Measurements from ENCODE around the gene TAX1BP3. TPM values are rescaled to one million over a fixed set of nuclear protein-coding genes. Genes with fewer than 3 reads are reported as not detected.

TAX1BP3 gene
- total and polyA plus RNA-seq, 2 of the 13 experiments (the other 11 are each of a cell fraction or from before 2014, with no cell fraction given), result 16.7 to 45.1 TPM

- TF ChIP-seq ZNF556 (CRISPR knock-in tag; IDR thresholded peaks at IDR 0.05; ENCODE audit: borderline replicate concordance), result no peak
- 0 out of 2 replicates have a peak, but pooled peaks have one; percentile 23 for TF ChIP-seq ZSCAN25 (CRISPR knock-in tag; IDR thresholded peaks at IDR 0.05)
- TF ChIP-seq, protein P1, sequence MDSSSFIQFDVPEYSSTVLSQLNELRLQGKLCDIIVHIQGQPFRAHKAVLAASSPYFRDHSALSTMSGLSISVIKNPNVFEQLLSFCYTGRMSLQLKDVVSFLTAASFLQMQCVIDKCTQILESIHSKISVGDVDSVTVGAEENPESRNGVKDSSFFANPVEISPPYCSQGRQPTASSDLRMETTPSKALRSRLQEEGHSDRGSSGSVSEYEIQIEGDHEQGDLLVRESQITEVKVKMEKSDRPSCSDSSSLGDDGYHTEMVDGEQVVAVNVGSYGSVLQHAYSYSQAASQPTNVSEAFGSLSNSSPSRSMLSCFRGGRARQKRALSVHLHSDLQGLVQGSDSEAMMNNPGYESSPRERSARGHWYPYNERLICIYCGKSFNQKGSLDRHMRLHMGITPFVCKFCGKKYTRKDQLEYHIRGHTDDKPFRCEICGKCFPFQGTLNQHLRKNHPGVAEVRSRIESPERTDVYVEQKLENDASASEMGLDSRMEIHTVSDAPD (CRISPR knock-in tag; IDR thresholded peaks at IDR 0.05), result no peak
- TF ChIP-seq KAT7 (CRISPR knock-in tag; IDR thresholded peaks at IDR 0.05; ENCODE audit: borderline replicate concordance), result peak; percentile 58; the same call in 1 of the 2 replicates
- no peak for TF ChIP-seq BCL6 (CRISPR knock-in tag; IDR thresholded peaks at IDR 0.05)
- TF ChIP-seq, protein P2, sequence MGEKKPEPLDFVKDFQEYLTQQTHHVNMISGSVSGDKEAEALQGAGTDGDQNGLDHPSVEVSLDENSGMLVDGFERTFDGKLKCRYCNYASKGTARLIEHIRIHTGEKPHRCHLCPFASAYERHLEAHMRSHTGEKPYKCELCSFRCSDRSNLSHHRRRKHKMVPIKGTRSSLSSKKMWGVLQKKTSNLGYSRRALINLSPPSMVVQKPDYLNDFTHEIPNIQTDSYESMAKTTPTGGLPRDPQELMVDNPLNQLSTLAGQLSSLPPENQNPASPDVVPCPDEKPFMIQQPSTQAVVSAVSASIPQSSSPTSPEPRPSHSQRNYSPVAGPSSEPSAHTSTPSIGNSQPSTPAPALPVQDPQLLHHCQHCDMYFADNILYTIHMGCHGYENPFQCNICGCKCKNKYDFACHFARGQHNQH (CRISPR knock-in tag; IDR thresholded peaks at IDR 0.05), result no peak; the same call in none of the 2 replicates
- TF ChIP-seq ZFYVE20 (CRISPR knock-in tag; IDR thresholded peaks at IDR 0.05; ENCODE audit: borderline replicate concordance, low read depth), result peak; percentile 61; the same call in 1 of the 2 replicates
- peak; percentile 84 for TF ChIP-seq ZNF547 (CRISPR knock-in tag; IDR thresholded peaks at IDR 0.05)
- no peak for TF ChIP-seq SRSF4 (IDR thresholded peaks at IDR 0.05; ENCODE audit: low read depth, low read length, poor library complexity, severe bottlenecking)
- no peak for TF ChIP-seq TBX2 (CRISPR knock-in tag; IDR thresholded peaks at IDR 0.05; ENCODE audit: borderline replicate concordance)
- TF ChIP-seq PAX8 (CRISPR knock-in tag; IDR thresholded peaks at IDR 0.05; ENCODE audit: borderline replicate concordance), result no peak
- no peak for TF ChIP-seq HOXA7 (CRISPR knock-in tag; IDR thresholded peaks at IDR 0.05)
- TF ChIP-seq ZNF777 (CRISPR knock-in tag; IDR thresholded peaks at IDR 0.05), result peak; percentile 76
- peak; percentile 45; the same call in 1 of the 2 replicates for TF ChIP-seq ZNF557 (CRISPR knock-in tag; IDR thresholded peaks at IDR 0.05)
- peak; percentile 89; the same call in 1 of the 2 replicates for TF ChIP-seq ISX (CRISPR knock-in tag; conservative IDR thresholded peaks at IDR 0.05)
- TF ChIP-seq ZBTB3 (CRISPR knock-in tag; IDR thresholded peaks at IDR 0.05; ENCODE audit: borderline replicate concordance, low read depth), result 0 out of 2 replicates have a peak, but pooled peaks have one; percentile 18
- TF ChIP-seq SYNCRIP (IDR thresholded peaks at IDR 0.05; ENCODE audit: insufficient read depth, low read depth, low read length), result no peak
- TF ChIP-seq PTBP1 (IDR thresholded peaks at IDR 0.05; ENCODE audit: low read depth, low read length, poor library complexity, severe bottlenecking), result no peak
- TF ChIP-seq SIN3A (IDR thresholded peaks at IDR 0.05; ENCODE audit: borderline replicate concordance, low read depth, low read length), result peak; percentile 55; the same call in 1 of the 2 replicates
- no peak for TF ChIP-seq TRIM24 (CRISPR knock-in tag; IDR thresholded peaks at IDR 0.05)
- peak; percentile 71; the same call in 1 of the 2 replicates for TF ChIP-seq HOXD1 (CRISPR knock-in tag; IDR thresholded peaks at IDR 0.05)
- peak; percentile 44; the same call in 1 of the 2 replicates for TF ChIP-seq ZNF205 (CRISPR knock-in tag; IDR thresholded peaks at IDR 0.05)
Observed at GRCh38 chr17:3668279-3669084, at the start of gene TAX1BP3, which contains the start of gene EMC6 (continued).
